Nasal cavity respiratory epithelium epithelial cell of viscerocranial mucosa (primary cell): Measurements from ENCODE around the gene MINAR2. TPM values are rescaled to one million over a fixed set of nuclear protein-coding genes. Genes with fewer than 3 reads are reported as not detected.

ENCODE experiments used
- total RNA-seq: library from RNA; depleted of rRNA; stranded (reverse); fragments of >200 nt; gene quantifications from 2 replicates; pipeline ENCODE4 v1.2.3, GENCODE V29; 2014

Gene MINAR2, protein sequence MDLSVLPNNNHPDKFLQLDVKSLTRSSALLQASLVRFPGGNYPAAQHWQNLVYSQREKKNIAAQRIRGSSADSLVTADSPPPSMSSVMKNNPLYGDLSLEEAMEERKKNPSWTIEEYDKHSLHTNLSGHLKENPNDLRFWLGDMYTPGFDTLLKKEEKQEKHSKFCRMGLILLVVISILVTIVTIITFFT
- total RNA-seq = not detected in 2 replicates

DNA sequence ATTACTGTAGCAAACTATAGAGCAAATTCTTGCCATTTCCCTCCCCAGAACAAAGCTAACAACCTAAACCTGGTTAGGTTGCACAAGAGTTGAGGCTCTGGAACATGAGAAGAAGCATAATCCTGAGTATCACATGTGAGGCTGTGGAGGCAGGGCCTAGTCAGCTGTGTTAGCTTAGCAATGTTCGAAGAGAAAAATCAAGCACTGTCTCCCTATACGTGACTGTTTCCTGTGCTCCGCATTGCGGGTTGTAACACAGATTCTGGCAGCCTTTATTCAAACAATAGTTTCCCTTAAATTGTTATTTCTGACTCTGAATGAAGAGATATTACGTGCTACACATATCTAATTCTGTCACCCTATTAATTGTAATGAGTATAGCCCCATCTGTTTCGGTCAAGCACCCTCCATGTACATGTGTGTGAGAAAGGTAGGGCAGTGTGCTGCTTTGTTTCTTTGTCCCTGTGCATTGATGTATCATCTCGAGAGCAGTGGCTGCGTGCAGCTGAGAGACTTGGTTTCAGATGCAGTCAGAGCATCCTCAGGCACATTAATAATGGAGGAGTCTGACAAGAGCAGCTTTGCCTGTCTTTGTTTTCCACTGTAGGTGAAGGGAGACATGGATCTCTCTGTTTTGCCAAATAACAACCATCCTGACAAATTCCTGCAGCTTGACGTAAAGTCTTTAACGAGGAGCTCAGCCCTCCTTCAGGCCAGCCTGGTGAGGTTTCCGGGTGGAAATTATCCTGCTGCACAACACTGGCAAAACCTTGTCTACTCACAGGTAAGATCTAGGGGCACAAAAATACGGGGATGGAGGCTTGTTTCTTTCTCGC lies at the start of gene MINAR2:
TSS of gene MINAR2 (plus strand) at position 523 of the 836 bp plus-strand sequence. CDS start at position 620, 97 bp downstream.

Other genes with a start within 250 kb of the MINAR2 start
- under 0.01 and 0.21 TPM in 2 replicates for gene CHSY3, start 156.4 kb downstream of the MINAR2 start, total RNA-seq